ENCODE measurements around the gene FAM171A2. TPM values are rescaled to one million over a fixed set of nuclear protein-coding genes. Genes with fewer than 3 reads are reported as not detected.
"Not testable (repeated sequence)": the region's sequence is repeated elsewhere in the genome, so short reads cannot be mapped to it uniquely, and the experiment has no call there.

FAM171A2 gene
- 9.6 and 9.7 TPM in 2 replicates for total RNA-seq (2014; rRNA removed)
- 4.8 TPM for polyA plus RNA-seq (2012)

GRCh38 chr17:44363613-44364159 is at the start of gene FAM171A2:
TSS of gene FAM171A2 (minus strand) at chr17:44363853. CDS start at chr17:44363714, 139 bp downstream.
- DNase-seq (ENCODE audit: low read depth): peak; percentile 36

- DNase-seq (ENCODE audit: low read depth): no peak
Measured at GRCh38 chr17:44409309-44410028, 45.8 kb upstream of the FAM171A2 start.

- no peak for DNase-seq (ENCODE audit: low read depth)
Measured at GRCh38 chr17:44408786-44409185, 45.1 kb upstream of the FAM171A2 start.

GRCh38 chr17:44402564-44403172 is 39.0 kb upstream of the FAM171A2 start:
- no peak for DNase-seq (ENCODE audit: low read depth)

- peak; percentile 33 for DNase-seq (ENCODE audit: low read depth)
Measured at GRCh38 chr17:44400226-44400847, 36.7 kb upstream of the FAM171A2 start.

- no peak for DNase-seq (ENCODE audit: low read depth)
Measured at GRCh38 chr17:44398692-44399691, 35.3 kb upstream of the FAM171A2 start.

- DNase-seq (ENCODE audit: low read depth): no peak
Measured at GRCh38 chr17:44397479-44398440, 34.1 kb upstream of the FAM171A2 start.

- no peak for DNase-seq (ENCODE audit: low read depth)
Measured at GRCh38 chr17:44396946-44397345, 33.3 kb upstream of the FAM171A2 start.

GRCh38 chr17:44394833-44395232 is 31.2 kb upstream of the FAM171A2 start:
- no peak for DNase-seq (ENCODE audit: low read depth)

- not testable (repeated sequence) for DNase-seq (ENCODE audit: low read depth)
Measured at GRCh38 chr17:44394112-44394511, 30.5 kb upstream of the FAM171A2 start.

- no peak for DNase-seq (ENCODE audit: low read depth)
Measured at GRCh38 chr17:44390250-44390870, 26.7 kb upstream of the FAM171A2 start.

GRCh38 chr17:44389723-44390202 is 26.1 kb upstream of the FAM171A2 start:
- no peak for DNase-seq (ENCODE audit: low read depth)

GRCh38 chr17:44389281-44389680 is 25.6 kb upstream of the FAM171A2 start, which contains the start of gene ITGA2B:
TSS of gene ITGA2B (minus strand) at chr17:44389649. CDS start at chr17:44389473, 176 bp downstream.
- DNase-seq (ENCODE audit: low read depth): no peak

GRCh38 chr17:44387804-44388203 is 24.2 kb upstream of the FAM171A2 start:
- DNase-seq (ENCODE audit: low read depth): no peak

- DNase-seq (ENCODE audit: low read depth): no peak
Measured at GRCh38 chr17:44386182-44386525, 22.5 kb upstream of the FAM171A2 start.

- peak; percentile 56 for DNase-seq (ENCODE audit: low read depth)
Measured at GRCh38 chr17:44385287-44386181, 21.9 kb upstream of the FAM171A2 start.

- no peak for DNase-seq (ENCODE audit: low read depth)
Measured at GRCh38 chr17:44384823-44385286, 21.2 kb upstream of the FAM171A2 start.

GRCh38 chr17:44384281-44384822 is 20.7 kb upstream of the FAM171A2 start:
- no peak for DNase-seq (ENCODE audit: low read depth)

Data from LHCN-M2 (cell line).